ENCODE data around the gene DENND4B. TPM values are rescaled to one million over a fixed set of nuclear protein-coding genes. Genes with fewer than 3 reads are reported as not detected.
A peak's percentile ranks its signal among the peaks of the same experiment; 100 is the strongest.

DENND4B gene
- total and polyA plus RNA-seq, 9 of the 15 experiments (the other 6 are each of a cell fraction or from before 2014, with no cell fraction given), result 9.5 to 80.5 (median 23.1) TPM

- no peak overlapping the region for H3K27ac ChIP-seq (ENCODE audit: extremely low read depth, low read depth, low read length)
- DNase-seq (ENCODE audit: extremely low read depth in 1 of 4, low spot score in 3 of 4) (no peak), FAIRE-seq (no peak), ATAC-seq (no peak)
- in situ Hi-C loops (cut with MboI), result no loop called here
- H4K20me1 ChIP-seq (replicated peaks; ENCODE audit: control insufficient read depth, insufficient read depth, low read length), result no peaks in the 10 kb centered on the region
- intact Hi-C loops (cut with micrococcal nuclease), result no loop called here
- BruUV-seq (replicated peaks), result no TSS peak
- no peak overlapping the region for H3K9ac ChIP-seq (ENCODE audit: insufficient read depth in 1 of 2, low read depth in 2 of 2, low read length in 2 of 2)
- no peak overlapping the region for H3K4me2 ChIP-seq (ENCODE audit: insufficient read depth, low read length)
- H2AFZ ChIP-seq (ENCODE audit: low read depth, low read length), result no peak overlapping the region
- no peak for TF ChIP-seq NFIC (IDR thresholded peaks at IDR 0.05)
- peak; percentile 58 for TF ChIP-seq RBFOX2 (IDR thresholded peaks at IDR 0.05; ENCODE audit: low read depth, low read length)
- TF ChIP-seq POLR2G (IDR thresholded peaks at IDR 0.05; ENCODE audit: low read depth, low read length), result peak; percentile 71
- TF ChIP-seq RBM22 (IDR thresholded peaks at IDR 0.05; ENCODE audit: low read depth, low read length, poor library complexity, severe bottlenecking), result peak; percentile 22
- TF ChIP-seq IRF2 (CRISPR knock-in tag; IDR thresholded peaks at IDR 0.05), result 0 out of 2 replicates have a peak, but pooled peaks have one; percentile 34
- TF ChIP-seq ZBTB26 (CRISPR knock-in tag; IDR thresholded peaks at IDR 0.05), result no peak
- TF ChIP-seq ZNF197 (CRISPR knock-in tag; IDR thresholded peaks at IDR 0.05; ENCODE audit: low read depth), result no peak
- no peak for TF ChIP-seq EGR1 (conservative IDR thresholded peaks at IDR 0.05)
- no peaks in the 10 kb centered on the region for H3K27me3 ChIP-seq (ENCODE audit: control insufficient read depth in 2 of 2, insufficient read depth in 2 of 2, low read length in 2 of 2)
- ChIA-PET POLR2A (interaction anchor here (3.0 kb wide), 1 partner anchor 19 kb away, joined by 10 read pairs; the partner anchor contains the start of gene GATAD2B), CTCF (ENCODE audit: low intra/inter-chr PET ratio) (no interaction called here)
- H3K9me1 ChIP-seq (ENCODE audit: control insufficient read depth, insufficient read depth, low read length), result no peaks in the 10 kb centered on the region
- peaks cover 70% of the 10 kb centered on the region for H3K36me3 ChIP-seq (ENCODE audit: control insufficient read depth, insufficient read depth, low read length)
- peaks cover 12 to 30% of the 10 kb centered on the region in 2 experiments; a peak in 4 of 5 replicates for H3K4me1 ChIP-seq (replicated peaks in 1 of 2; ENCODE audit: control insufficient read depth in 2 of 2, insufficient read depth in 2 of 2, low read length in 2 of 2)
- H3K79me2 ChIP-seq (ENCODE audit: control insufficient read depth, insufficient read depth, low read length), result peaks cover 29% of the 10 kb centered on the region
- no peaks in the 10 kb centered on the region for H3K9me3 ChIP-seq (replicated peaks; ENCODE audit: control insufficient read depth, insufficient read depth, low read depth, low read length)
- no peak overlapping the region for H3K4me3 ChIP-seq
- WGBS (ENCODE audit: insufficient coverage, low coverage, missing lambda C conversion rate), result 98% methylated on average over 30 of the region's 34 CpGs
Measured at GRCh38 chr1:153941826-153942725, 4.4 kb downstream of the DENND4B start.

Measured in K562 (cell line).